NCI-H1417 (cell line): ENCODE data around the gene SPG7.
"Not testable (repeated sequence)": the region's sequence is repeated elsewhere in the genome, so short reads cannot be mapped to it uniquely, and the experiment has no call there.

Source experiments
- DNase-seq, 3 experiments: peaks; one replicate each; lab custom pipeline; 2025; lab: John Stamatoyannopoulos, UW

Gene SPG7

GRCh38 chr16:89581045-89581695 is 73.0 kb downstream of the SPG7 start:
- no peak for DNase-seq

GRCh38 chr16:89581861-89582563 is 73.8 kb downstream of the SPG7 start:
- no peak for DNase-seq

- DNase-seq: no peak
Measured at GRCh38 chr16:89582614-89583196, 74.5 kb downstream of the SPG7 start.

- DNase-seq: no peak
Measured at GRCh38 chr16:89583197-89583894, 75.1 kb downstream of the SPG7 start.

GRCh38 chr16:89583895-89584644 is 75.9 kb downstream of the SPG7 start:
- no peak for DNase-seq

GRCh38 chr16:89584768-89585549 is 76.8 kb downstream of the SPG7 start:
- no peak for DNase-seq

GRCh38 chr16:89586218-89586617 is 78.0 kb downstream of the SPG7 start:
- no peak for DNase-seq

- no peak for DNase-seq
Measured at GRCh38 chr16:89586853-89587252, 78.7 kb downstream of the SPG7 start.

- not testable (repeated sequence) for DNase-seq
Measured at GRCh38 chr16:89587676-89588075, 79.5 kb downstream of the SPG7 start.

GRCh38 chr16:89588413-89589109 is 80.4 kb downstream of the SPG7 start:
- DNase-seq: no peak

- DNase-seq: no peak
Measured at GRCh38 chr16:89589241-89589926, 81.2 kb downstream of the SPG7 start.

GRCh38 chr16:89593841-89594240 is 85.6 kb downstream of the SPG7 start:
- DNase-seq: no peak

GRCh38 chr16:89595330-89596060 is 87.3 kb downstream of the SPG7 start:
- DNase-seq: no peak

GRCh38 chr16:89596061-89596689 is 88.0 kb downstream of the SPG7 start:
- no peak for DNase-seq

- DNase-seq: no peak
Measured at GRCh38 chr16:89596957-89597649, 88.9 kb downstream of the SPG7 start.

GRCh38 chr16:89598199-89598598 is 90.0 kb downstream of the SPG7 start:
- DNase-seq: peak in 1 of 3 experiments; percentile 34

- DNase-seq: peak in 1 of 3 experiments; percentile 19
Measured at GRCh38 chr16:89599451-89599858, 91.3 kb downstream of the SPG7 start.

GRCh38 chr16:89599902-89600301 is 91.7 kb downstream of the SPG7 start:
- no peak for DNase-seq
